DLD1 (cell line): ENCODE measurements around the gene RNASE3.
"Not testable (repeated sequence)": the region's sequence is repeated elsewhere in the genome, so short reads cannot be mapped to it uniquely, and the experiment has no call there.

Source experiments
- in situ Hi-C: cut with HindIII; loops from 2 replicates; pipeline ENCODE4 v1.10.0; 2017; ENCODE audit warnings: low sequenced_read_pairs

Gene RNASE3

DNA sequence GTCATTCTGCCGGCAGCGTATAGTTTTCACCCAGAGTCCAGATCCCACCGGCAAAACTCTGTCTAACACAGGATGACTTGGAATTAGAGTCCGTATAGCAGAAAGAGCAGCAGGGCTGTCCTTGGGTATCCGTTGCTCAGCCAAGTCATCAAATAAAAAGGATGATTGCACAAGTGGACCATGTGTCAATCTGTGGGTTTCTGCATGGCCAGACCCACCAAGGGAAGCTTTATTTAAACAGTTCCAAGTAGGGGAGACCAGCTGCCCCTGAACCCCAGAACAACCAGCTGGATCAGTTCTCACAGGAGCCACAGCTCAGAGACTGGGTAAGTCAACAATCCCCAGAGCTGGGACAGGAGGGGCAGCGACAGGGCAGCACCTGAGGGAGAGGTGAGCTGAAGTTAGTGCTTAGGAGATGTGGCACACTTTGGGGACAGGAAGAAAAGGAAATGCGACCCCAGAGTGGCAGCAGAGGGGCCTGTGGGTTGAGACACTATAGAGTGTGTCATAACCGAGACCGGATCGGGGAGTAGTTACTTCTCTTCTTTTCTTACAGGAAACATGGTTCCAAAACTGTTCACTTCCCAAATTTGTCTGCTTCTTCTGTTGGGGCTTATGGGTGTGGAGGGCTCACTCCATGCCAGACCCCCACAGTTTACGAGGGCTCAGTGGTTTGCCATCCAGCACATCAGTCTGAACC lies at the start of gene RNASE3:
TSS of gene RNASE3 (plus strand) at position 260 of the 700 bp plus-strand sequence. CDS start at position 562, 302 bp downstream.
- in situ Hi-C loops: not testable (repeated sequence)

DNA sequence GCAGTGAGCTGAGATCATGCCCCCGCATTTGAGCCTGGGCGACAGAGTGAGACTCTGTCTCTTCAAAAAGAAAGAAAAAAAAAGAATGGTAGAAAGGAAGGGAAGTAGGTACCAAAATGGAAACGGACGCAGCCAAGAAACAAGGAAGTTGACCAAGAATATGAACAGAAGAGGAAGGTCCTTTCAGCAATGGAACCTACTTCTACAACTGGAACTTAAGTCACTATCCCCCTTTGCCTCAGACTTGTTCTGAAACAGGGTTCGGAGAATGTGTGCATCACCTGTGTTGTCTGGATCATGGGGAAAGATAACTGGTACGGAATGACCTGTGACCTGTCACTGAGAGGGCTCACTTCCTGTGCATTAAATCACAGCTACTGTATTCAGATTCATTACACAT lies 44.6 kb upstream of the RNASE3 start:
- in situ Hi-C loops: no loop called here

DNA sequence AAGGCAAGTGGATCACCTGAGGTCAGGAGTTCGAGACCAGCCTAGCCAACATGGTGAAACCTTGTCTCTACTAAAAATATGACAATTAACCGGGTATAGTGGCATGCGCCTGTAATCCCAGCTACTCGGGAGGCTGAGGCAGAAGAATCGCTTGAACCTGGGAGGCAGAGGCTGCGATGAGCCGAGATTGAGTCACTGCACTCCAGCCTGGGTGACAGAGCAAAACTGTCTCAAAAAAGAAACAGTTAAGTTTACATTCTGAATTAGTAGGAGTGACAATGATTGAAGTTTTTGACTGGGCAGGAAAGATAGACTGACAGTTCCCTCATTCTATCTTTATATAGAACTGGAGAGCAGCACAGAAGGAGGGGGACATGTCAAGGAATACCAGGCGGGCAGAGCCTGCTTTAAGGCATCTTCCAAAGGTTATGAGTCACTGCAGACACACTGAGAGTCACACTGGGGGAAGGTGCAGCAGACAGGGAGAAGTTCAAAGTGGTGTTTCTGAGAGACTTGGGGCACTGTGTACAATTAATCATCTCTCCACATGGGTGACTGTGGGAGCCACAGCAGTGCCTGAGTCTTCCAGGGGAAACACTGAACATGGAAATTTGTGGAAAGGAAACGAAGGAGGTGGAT lies 42.8 kb upstream of the RNASE3 start:
- in situ Hi-C loops: no loop called here

DNA sequence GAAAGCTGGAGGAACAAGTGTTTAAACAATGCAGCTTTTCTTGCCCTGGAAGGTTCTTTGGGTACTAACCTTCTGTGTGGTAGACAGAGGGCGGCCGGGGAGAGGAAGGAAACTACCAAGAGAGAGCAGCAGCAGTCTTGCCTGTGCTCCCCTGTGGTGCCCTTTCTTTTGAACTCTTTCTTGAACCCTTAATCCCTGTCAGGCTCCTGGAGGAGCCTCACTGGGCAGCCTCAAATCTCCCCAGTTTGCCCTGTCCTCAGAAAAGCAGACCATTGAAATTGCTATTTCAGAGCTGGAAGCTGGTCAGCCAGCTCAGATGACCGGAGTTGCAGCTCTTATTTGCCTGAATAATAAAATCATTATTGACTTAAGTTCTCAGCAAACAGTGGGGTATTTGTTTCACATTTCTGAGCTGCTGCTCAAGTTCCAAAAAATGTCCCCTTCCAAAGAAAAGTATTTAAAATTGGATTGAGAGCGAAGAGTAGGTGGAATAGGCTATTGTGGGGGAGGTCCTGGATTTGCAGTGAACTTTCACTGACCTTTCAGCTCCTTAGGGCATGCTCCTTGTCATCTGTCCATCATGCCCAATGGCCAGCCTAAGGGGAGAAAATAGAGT lies 42.1 kb upstream of the RNASE3 start:
- in situ Hi-C loops: no loop called here

DNA sequence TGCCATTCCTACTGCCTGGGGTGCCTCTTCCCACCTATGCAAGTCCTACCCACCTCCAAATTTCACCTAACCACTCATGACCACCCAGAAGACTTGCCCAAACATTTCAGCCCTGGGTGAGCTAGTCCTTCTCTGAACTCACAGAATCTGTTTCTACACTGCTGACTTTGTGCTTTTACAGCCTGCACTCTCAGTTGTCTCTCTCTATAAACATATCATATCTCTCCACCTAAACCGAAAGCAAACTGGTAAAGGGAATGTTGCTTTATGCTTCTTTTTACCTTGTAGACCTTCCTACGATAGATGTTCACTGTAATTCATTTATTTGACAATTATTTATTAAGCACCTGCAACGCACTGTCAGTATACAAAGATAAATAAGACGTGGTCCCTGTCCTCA lies 38.1 kb upstream of the RNASE3 start:
- in situ Hi-C loops: no loop called here

DNA sequence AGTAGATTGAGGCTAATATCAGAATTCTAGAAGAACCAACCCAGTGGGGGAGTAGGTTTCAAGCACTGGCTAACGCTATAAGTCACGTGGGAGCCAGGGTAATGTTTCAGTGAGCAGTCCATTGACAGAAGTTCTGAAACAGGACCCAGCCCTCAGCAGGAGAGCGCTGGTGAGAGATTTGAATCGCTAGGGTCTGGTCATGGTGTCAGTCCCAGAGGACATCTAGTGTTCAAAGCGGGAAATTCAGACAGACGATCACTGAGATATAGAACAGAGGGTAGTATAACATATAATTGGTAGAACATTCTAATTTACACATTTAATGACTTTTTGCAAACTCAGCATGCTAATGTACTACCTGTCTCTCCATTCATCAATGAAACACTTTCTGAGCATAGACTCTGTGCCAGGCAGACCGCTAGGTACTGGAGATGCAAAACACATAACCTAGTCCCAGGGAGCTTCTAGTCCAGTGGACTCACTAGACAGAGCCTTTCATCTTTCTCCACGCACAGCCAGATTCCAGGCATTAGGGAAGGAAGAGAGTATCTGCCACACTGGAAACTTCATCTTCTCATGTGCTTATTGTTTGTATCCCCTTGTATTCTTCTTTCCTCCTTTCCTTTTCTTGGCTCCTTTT lies 35.4 kb upstream of the RNASE3 start:
- in situ Hi-C loops: no loop called here

DNA sequence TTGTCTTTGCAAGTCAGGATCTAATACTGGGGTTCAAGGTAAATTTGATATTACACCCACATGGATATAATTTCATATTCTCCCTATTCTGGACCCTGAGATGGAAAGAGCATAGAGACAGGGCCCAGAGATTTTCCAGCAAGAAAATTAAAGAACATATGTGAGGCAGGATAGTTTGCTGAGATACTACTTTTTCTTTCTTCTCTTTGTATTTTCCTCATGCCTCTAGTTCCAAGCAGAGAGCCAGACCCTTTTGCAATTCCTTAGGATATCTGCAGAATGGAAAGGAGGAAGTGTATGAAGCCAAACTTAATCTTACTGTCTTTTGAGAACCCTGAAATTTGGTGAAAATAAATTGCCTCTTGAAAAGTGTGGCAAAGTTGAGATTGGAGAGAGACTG lies 34.0 kb upstream of the RNASE3 start:
- in situ Hi-C loops: no loop called here

DNA sequence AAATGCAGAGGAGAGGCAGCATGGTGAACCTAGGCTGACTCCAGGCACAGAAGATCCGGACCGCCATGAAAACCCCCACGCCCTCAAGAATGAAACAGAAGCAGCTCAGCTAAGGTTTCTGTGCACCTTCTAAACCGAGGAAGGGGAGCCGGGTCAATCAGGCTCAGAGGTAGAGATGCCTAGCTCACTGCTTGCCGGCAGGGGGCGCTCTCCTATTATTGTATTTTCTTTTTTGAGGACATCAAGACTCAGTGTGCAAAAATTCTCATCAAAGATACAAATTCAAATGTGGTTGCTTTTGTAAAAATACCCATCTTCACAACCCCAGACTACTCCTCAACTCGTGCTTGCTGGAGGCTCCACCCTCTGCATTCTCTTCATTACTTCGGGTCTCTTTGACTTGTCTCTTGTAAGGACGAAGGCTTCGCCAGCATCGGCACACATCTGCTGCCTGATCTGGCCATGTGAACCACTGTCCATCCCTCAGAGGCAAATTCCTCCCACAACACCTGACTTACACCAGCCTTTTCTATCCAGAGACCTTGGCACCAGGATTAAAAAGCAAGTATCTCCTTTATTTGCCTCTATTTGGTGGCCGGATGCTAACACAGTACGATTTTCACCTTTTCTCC lies 33.4 kb upstream of the RNASE3 start:
- in situ Hi-C loops: no loop called here

DNA sequence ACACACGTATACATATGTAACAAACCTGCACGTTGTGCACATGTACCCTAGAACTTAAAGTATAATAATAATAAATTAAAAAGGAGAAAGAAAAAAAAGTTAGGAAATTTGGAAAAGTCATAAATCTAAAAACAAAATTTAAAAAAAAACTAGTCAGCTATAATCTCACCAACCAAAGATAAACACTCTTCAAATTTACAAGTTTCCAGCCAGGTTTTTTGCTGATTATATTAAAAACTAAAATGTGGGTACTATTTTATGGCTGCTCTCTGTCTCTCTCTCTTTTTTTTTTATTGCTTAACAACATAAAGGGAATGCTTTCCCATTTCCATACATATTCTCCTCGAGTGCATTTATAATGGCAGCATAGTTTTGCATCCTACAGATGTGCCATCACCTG lies 25.0 kb upstream of the RNASE3 start:
- in situ Hi-C loops: no loop called here

DNA sequence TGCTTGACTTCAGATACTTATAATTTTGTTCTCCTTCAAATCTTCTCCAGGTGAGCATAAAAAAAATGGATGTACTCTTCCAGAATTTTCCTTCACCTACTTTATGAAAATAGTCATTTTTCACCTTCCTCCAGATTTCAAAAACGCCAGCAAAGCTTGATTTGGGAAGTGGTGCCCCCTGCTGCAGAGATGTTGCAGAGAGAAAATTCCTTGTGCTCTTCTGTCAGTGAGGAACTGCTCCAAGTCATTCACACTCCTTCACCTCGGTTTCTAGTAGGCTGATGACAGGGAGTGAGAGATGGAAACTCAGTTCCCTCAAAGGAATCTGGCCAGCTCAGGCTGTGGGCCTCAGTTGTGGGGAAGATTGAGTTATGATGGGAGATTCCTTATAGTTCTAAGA lies 24.2 kb upstream of the RNASE3 start:
- in situ Hi-C loops: no loop called here

DNA sequence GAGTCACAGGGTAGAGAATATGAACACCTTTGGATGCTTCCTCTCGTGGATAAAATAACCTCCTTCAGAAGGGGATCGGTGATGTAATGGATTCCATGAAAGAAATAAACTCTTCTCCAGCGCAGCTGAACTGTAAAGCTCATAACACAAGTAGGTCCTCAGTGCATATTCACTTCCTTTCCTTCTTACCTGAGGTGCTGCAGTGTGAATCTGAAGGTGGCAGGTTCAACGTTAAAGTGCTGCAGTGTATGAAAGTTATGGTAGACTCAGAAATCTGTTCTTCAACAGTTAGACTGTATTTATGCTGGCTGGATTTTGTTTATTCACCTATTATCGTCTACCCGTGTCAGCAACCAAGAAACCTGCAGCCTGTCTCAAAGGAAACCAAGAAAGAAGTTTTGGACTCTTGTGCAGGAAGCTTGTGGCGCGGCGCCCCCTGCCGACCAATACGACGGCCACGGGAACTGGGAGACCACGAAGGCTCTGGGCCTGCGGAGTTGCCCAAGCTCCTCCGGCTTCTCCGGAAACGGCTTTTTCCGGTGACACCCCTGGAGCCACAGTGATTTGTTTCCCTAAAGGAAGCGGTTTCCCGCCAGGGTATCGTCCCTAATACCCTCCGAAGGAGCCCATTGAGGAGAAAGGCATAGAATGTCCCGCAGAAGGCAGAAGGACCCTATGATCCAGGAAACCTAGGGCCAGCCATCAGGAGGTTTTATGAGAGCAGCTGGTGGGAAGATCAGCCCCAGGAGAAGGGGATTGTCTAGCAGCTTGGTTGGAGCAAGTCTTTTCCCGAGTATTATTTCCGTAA lies 17.6 kb upstream of the RNASE3 start:
- in situ Hi-C loops: no loop called here

DNA sequence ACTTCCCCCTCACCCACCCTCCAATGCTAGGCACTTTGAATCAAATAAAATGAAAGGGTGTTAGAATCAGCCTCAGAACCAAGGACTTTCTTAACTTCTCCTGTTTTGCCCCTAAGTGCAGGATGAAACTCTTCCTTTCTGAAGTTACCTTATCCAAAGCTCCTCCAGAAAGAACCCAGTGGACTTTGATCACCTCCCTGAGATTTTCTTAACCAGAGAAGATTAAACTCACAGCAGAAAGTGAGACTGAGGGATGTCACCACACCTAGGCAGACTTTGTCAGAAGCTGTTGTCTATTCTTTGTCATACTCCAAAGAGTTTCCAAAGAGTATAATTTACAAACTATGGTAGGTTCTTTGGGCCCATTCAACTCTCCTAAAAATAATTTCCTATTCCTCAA lies 14.2 kb upstream of the RNASE3 start:
- in situ Hi-C loops: no loop called here

DNA sequence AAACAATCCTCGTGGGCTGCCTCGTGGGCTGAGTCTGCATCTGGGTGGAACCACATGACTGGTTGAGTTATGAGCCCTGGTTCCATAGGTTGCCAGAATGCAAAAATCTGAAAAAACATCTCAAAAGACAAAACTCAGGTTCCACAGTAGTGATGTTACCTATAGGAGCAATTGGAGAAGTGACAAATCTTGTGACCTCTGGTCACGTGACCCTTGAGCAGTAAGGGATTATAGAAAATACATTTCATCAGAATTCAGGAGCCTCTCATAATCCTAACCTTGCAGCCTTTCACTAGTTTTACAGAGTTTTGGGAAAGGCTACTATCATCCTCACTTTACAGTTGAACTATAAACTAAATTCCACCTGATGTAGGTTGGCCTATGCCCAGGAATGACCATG lies 12.5 kb upstream of the RNASE3 start:
- in situ Hi-C loops: no loop called here

DNA sequence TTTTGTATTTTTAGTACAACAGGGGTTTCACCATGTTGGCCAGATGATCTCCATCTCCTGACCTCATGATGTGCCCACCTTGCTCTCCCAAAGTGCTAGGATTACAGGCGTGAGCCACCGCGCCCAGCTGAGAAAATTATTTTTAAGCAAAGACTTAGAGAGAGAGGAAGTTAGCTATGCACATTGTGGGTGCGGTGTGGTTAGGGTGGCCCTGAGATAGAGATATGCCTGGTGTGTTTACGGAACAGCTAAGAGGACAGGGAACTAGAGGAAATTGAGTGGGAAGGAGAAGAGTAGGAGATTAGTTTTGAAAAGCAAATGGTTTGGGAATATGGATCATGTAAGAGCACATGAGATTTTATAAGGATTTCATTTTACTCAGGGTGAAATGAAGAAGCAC lies 10.0 kb upstream of the RNASE3 start:
- in situ Hi-C loops: not testable (repeated sequence)

DNA sequence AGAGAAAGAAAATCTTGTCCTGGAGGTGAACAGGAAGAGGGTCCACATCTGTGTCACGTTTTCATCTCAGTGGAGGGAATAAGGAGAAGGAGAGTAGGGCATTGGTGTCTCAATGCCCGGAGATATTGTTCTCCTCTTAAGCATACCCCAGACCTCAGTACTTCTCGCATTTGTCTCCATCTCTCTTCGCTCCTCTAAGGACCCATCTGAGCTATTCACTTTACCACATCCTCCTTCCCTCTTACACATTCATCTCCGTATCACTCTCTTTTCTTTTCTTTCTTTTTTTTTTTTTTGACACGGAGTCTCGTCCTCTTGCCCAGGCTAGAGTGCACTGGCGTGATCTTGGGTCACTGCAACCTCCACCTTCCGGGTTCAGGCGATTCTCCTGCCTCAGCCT lies 8.4 kb upstream of the RNASE3 start:
- in situ Hi-C loops: not testable (repeated sequence)

DNA sequence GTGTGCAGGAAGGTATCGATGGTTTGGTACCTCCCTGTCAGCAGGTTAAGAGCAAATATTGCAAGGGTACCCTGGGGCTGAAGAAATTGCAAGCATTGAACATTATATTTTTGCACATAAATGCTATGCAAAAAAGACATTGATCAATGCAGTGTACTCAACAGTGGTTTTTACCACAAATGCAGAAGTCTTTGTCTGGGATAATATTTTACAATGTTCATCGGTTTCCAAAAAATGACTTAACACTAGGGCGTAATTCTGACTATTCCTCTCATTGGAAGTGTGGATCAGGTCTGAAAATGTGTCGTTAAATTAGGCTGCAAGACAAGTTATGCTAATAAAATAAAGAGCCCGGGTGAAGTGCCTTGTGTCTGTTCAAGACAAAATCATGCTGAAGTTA lies 2.8 kb upstream of the RNASE3 start:
- in situ Hi-C loops: not testable (repeated sequence)

DNA sequence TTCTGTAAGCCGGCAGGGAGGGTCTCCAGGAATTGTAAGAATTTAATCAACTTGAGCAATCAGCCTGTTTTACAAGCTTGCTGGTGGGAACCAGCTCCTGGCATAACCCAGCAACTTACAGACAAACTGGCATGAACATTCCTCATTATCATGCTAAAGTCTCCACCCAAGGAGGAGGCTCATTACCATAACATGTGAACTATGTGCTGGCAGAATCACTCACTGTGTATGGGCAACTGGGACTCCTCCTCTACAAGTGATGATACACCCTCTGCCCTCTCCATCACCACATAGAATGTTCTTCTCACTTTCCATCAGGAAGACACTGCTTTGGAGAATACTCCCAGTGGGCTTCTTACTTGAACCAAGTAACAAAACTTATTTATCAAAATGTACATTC lies 4.1 kb downstream of the RNASE3 start:
- in situ Hi-C loops: not testable (repeated sequence)

DNA sequence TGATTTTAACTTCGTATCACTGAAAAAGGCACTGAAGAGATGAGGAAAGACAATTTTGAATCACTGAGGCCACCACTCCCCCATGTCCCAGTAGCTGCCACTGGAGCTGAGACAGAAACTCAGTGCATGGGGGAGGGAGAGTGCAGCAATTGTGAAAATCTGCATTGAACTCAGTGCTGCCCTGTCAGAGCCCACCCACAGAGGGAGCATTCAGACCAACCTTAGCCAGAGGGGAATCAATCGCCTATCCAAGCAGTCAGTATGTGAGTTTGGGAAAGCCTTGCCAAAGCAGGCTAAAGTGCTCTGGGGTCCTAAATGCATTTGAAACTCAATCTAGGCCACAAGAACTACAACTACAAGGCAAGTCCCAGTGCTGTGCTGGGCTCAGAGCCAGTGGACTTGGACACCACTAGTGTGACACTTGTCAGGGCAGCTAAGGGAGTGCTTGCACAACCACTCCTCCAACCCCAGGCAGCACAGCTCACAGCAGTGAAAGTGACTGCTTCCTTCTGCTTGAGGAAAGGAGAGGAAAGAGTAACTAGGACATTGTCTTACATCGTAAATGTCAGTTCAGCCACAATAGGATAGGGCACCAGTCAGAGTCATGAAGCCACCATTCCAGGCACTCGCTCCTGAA lies 13.3 kb downstream of the RNASE3 start:
- in situ Hi-C loops: no loop called here

DNA sequence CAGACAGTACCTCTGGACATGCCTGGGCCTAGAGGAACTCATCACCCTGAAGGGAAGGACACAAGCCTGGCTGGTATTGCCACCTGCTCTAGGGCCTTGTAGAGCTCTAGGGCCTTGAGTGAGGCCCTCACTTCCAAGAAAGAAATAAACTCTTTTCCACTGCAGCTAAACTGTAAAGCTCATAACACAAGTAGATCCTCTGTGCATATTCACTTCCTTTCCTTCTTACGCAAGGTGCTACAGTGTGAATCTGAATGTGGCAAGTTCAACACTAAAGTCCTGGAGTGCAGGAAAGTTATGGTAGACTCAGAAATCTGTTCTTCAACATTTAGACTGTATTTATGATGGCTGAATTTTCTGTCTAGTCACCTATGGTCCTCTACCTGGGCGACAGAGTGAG lies 14.5 kb downstream of the RNASE3 start:
- in situ Hi-C loops: no loop called here

DNA sequence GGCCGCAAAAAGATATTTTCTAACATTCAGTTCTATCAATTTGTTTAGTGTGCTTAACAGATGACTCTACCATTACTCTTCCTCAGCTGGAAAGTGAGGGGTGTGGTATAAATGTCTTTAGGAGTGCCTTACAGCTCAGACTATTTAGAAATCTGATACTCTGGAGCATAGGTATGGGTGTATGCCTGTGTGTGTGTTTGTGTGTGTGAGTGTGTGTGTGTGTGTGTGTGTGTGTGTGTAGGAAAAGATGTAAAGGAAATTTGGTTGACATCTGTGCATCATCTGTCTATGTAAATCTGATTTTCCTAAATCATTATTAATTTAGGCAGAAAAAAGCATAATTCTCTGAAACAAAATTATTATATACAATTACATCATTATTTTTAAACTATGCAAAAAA lies 16.0 kb downstream of the RNASE3 start:
- in situ Hi-C loops: no loop called here
